HG02798 (cell line): ENCODE data around the gene TRAF3IP3.
A peak's percentile ranks its signal among the peaks of the same experiment; 100 is the strongest.
"Not testable (repeated sequence)": the region's sequence is repeated elsewhere in the genome, so short reads cannot be mapped to it uniquely, and the experiment has no call there.

ENCODE experiments used
- ATAC-seq: cut with Tn5 transposase; IDR thresholded peaks from one replicate; pipeline ENCODE4 v1.9.1; 2021; ENCODE audit warnings: mild to moderate bottlenecking; ENCODE audit not compliant: unreplicated experiment, poor library complexity

TRAF3IP3 gene

GRCh38 chr1:209791920-209792319 lies 36.1 kb downstream of the TRAF3IP3 start:
- no peak for ATAC-seq

- ATAC-seq: not testable (repeated sequence)
Observed at GRCh38 chr1:209793711-209794110, 37.9 kb downstream of the TRAF3IP3 start.

- no peak for ATAC-seq
Observed at GRCh38 chr1:209797978-209798639, 42.3 kb downstream of the TRAF3IP3 start.

GRCh38 chr1:209800984-209801834 lies 45.4 kb downstream of the TRAF3IP3 start:
- ATAC-seq: no peak

- no peak for ATAC-seq
Observed at GRCh38 chr1:209802117-209802779, 46.4 kb downstream of the TRAF3IP3 start.

- ATAC-seq: no peak
Observed at GRCh38 chr1:209802780-209803152, 46.9 kb downstream of the TRAF3IP3 start.

- no peak for ATAC-seq
Observed at GRCh38 chr1:209803568-209803967, 47.7 kb downstream of the TRAF3IP3 start.

GRCh38 chr1:209805341-209805781 lies 49.5 kb downstream of the TRAF3IP3 start:
- no peak for ATAC-seq

GRCh38 chr1:209805875-209806760 lies 50.3 kb downstream of the TRAF3IP3 start, which contains the start of gene IRF6:
Gene IRF6, minus strand, starts transcription at chr1:209806142. Its CDS starts 4,729 bp downstream, at chr1:209801413.
- peak; percentile 93 for ATAC-seq

- ATAC-seq: no peak
Observed at GRCh38 chr1:209807509-209807908, 51.7 kb downstream of the TRAF3IP3 start.

GRCh38 chr1:209808059-209808581 lies 52.3 kb downstream of the TRAF3IP3 start:
- ATAC-seq: no peak

GRCh38 chr1:209809611-209810010 lies 53.8 kb downstream of the TRAF3IP3 start:
- ATAC-seq: no peak

GRCh38 chr1:209810783-209811182 lies 54.9 kb downstream of the TRAF3IP3 start:
- no peak for ATAC-seq

GRCh38 chr1:209813902-209814301 lies 58.0 kb downstream of the TRAF3IP3 start:
- no peak for ATAC-seq

GRCh38 chr1:209815490-209815889 lies 59.6 kb downstream of the TRAF3IP3 start:
- no peak for ATAC-seq

GRCh38 chr1:209815931-209816341 lies 60.1 kb downstream of the TRAF3IP3 start:
- ATAC-seq: no peak

- no peak for ATAC-seq
Observed at GRCh38 chr1:209816923-209817322, 61.1 kb downstream of the TRAF3IP3 start.

GRCh38 chr1:209817691-209818090 lies 61.8 kb downstream of the TRAF3IP3 start:
- ATAC-seq: no peak

GRCh38 chr1:209819058-209819457 lies 63.2 kb downstream of the TRAF3IP3 start:
- ATAC-seq: no peak

GRCh38 chr1:209820986-209821385 lies 65.1 kb downstream of the TRAF3IP3 start:
- ATAC-seq: no peak
